ENCODE measurements around the gene PTPN13. TPM values are rescaled to one million over a fixed set of nuclear protein-coding genes. Genes with fewer than 3 reads are reported as not detected.

The PTPN13 gene
- total RNA-seq, 4 donors from 2014 or later: 7.9 to 13.7 (median 9.4) TPM

- H3K27me3 ChIP-seq: peaks cover 0 to 4% (median 0%) of the 10 kb centered on the region in 4 donors
- H3K4me3 ChIP-seq: peak overlapping the region; percentile 62 to 89 (median 71)
- no peaks in the 10 kb centered on the region for H3K36me3 ChIP-seq
- TF ChIP-seq EP300 (IDR thresholded peaks at IDR 0.05) (no peak), POLR2AphosphoS5 (IDR thresholded peaks at IDR 0.05) (no peak), CTCF (IDR thresholded peaks at IDR 0.05) (no peak), POLR2A (IDR thresholded peaks at IDR 0.05; ENCODE audit: low read depth) (no peak)
- H3K27ac ChIP-seq (replicated peaks in 1 of 4): peak overlapping the region; percentile 78 to 91 (median 83)
- WGBS: 7% methylated on average over 9 of the region's 9 CpGs
- intact Hi-C loops (cut with DNase I): loop anchor here (10.0 kb wide), 2 partner anchors 101 to 299 kb away; partner anchors contain the start of gene C4orf36
- no peaks in the 10 kb centered on the region for H3K9me3 ChIP-seq
- DNase-seq (ENCODE audit: extremely low spot score): no peak
- H3K4me1 ChIP-seq: peaks cover 0 to 52% (median 35%) of the 10 kb centered on the region in 4 donors
Measured at GRCh38 chr4:86595426-86595805, 1.3 kb downstream of the PTPN13 start.

GRCh38 chr4:86596807-86597206, 2.7 kb downstream of the PTPN13 start:
- TF ChIP-seq POLR2A (IDR thresholded peaks at IDR 0.05; ENCODE audit: low read depth): no peak
- peaks cover 0 to 52% (median 35%) of the 10 kb centered on the region in 4 donors for H3K4me1 ChIP-seq
- 78% methylated on average over 2 of the region's 2 CpGs for WGBS
- no peaks in the 10 kb centered on the region for H3K9me3 ChIP-seq
- H3K27me3 ChIP-seq: peaks cover 0 to 4% (median 0%) of the 10 kb centered on the region in 4 donors
- no peak overlapping the region for H3K27ac ChIP-seq (replicated peaks in 1 of 4)
- no peak for DNase-seq (ENCODE audit: extremely low spot score)
- H3K36me3 ChIP-seq: no peaks in the 10 kb centered on the region
- intact Hi-C loops (cut with DNase I): loop anchor here (10.0 kb wide), 2 partner anchors 102 to 298 kb away; partner anchors contain the start of gene C4orf36
- no peak overlapping the region for H3K4me3 ChIP-seq

GRCh38 chr4:86600007-86600653, 6.0 kb downstream of the PTPN13 start:
- no peak overlapping the region for H3K27ac ChIP-seq (replicated peaks in 1 of 4)
- H3K27me3 ChIP-seq: no peaks in the 10 kb centered on the region
- DNase-seq (ENCODE audit: extremely low spot score): no peak
- H3K4me3 ChIP-seq: no peak overlapping the region
- peaks cover 0 to 31% (median 16%) of the 10 kb centered on the region in 4 donors for H3K4me1 ChIP-seq
- WGBS: 91% methylated on average over 1 of the region's 1 CpG
- H3K9me3 ChIP-seq: no peaks in the 10 kb centered on the region
- intact Hi-C loops (cut with DNase I): no loop called here
- no peak for TF ChIP-seq POLR2A (IDR thresholded peaks at IDR 0.05; ENCODE audit: low read depth)
- TF ChIP-seq CTCF (IDR thresholded peaks at IDR 0.05): no peak
- no peak for TF ChIP-seq EP300 (IDR thresholded peaks at IDR 0.05)
- no peak for TF ChIP-seq POLR2AphosphoS5 (IDR thresholded peaks at IDR 0.05)
- H3K36me3 ChIP-seq: no peaks in the 10 kb centered on the region

GRCh38 chr4:86603311-86603885, 9.3 kb downstream of the PTPN13 start:
- no peak overlapping the region for H3K4me3 ChIP-seq
- 87% methylated on average over 1 of the region's 1 CpG for WGBS
- no peak for TF ChIP-seq POLR2AphosphoS5 (IDR thresholded peaks at IDR 0.05)

GRCh38 chr4:86606809-86607208, 12.7 kb downstream of the PTPN13 start:
- Histone ChIP-seq H3K27me3 (no peaks in the 10 kb centered on the region), H3K4me3 (no peak overlapping the region), H3K9me3 (no peaks in the 10 kb centered on the region), H3K36me3 (no peaks in the 10 kb centered on the region), H3K4me1 (no peaks in the 10 kb centered on the region), H3K27ac (replicated peaks in 1 of 4) (no peak overlapping the region)
- intact Hi-C loops (cut with DNase I): no loop called here
- DNase-seq (ENCODE audit: extremely low spot score): no peak
- TF ChIP-seq POLR2A (IDR thresholded peaks at IDR 0.05; ENCODE audit: low read depth) (no peak), EP300 (IDR thresholded peaks at IDR 0.05) (no peak), POLR2AphosphoS5 (IDR thresholded peaks at IDR 0.05) (no peak), CTCF (IDR thresholded peaks at IDR 0.05) (no peak)

More at GRCh38 chr4:86603311-86603885, 9.3 kb downstream of the PTPN13 start:
- DNase-seq (ENCODE audit: extremely low spot score): no peak
- H3K4me1 ChIP-seq: no peaks in the 10 kb centered on the region
- intact Hi-C loops (cut with DNase I): no loop called here
- H3K36me3 ChIP-seq: no peaks in the 10 kb centered on the region
- no peak overlapping the region for H3K27ac ChIP-seq (replicated peaks in 1 of 4)
- H3K27me3 ChIP-seq: no peaks in the 10 kb centered on the region
- no peaks in the 10 kb centered on the region for H3K9me3 ChIP-seq

Measured in esophagus muscularis mucosa (tissue), 4 donors.